GM23338 (cell line): ENCODE data around the gene SEMA7A. TPM values are rescaled to one million over a fixed set of nuclear protein-coding genes. Genes with fewer than 3 reads are reported as not detected.

Experiments
- ATAC-seq: fragments of 200-7000 bp; cut with Tn5 transposase; 3 replicates; pipeline ENCODE4 v1.9.1; 2020
- DNase-seq: peaks from one replicate; pipeline ENCODE4 v3.0.0-alpha.2; 2015; ENCODE audit warnings: low spot score
- H2AFZ ChIP-seq: fragments of 200-600 bp; sonication (generic); 2 replicates; pipeline ENCODE4 v1.8.0; 2016; ENCODE audit warnings: antibody characterized with exemption, mild to moderate bottlenecking, moderate library complexity
- H3F3A ChIP-seq: fragments of 200-600 bp; sonication (generic); replicated peaks from 2 replicates; pipeline ENCODE4 v1.8.0; 2017; ENCODE audit warnings: antibody characterized with exemption, mixed run types, low read depth
- H3K27ac ChIP-seq: fragments of 200-600 bp; sonication (generic); 2 replicates; pipeline ENCODE4 v1.6.1; 2016; ENCODE audit warnings: low read depth
- H3K27me3 ChIP-seq: fragments of 200-600 bp; sonication (generic); 2 replicates; pipeline ENCODE4 v1.8.0; 2016; ENCODE audit warnings: mild to moderate bottlenecking, mixed run types, moderate library complexity; ENCODE audit not compliant: insufficient read depth
- H3K36me3 ChIP-seq: fragments of 200-600 bp; sonication (generic); 2 replicates; pipeline ENCODE4 v1.8.0; 2016; ENCODE audit warnings: mild to moderate bottlenecking; ENCODE audit not compliant: insufficient read depth
- H3K4me1 ChIP-seq: fragments of 200-600 bp; sonication (generic); 2 replicates; pipeline ENCODE4 v1.8.0; 2016; ENCODE audit warnings: mild to moderate bottlenecking, moderate library complexity; ENCODE audit not compliant: insufficient read depth
- H3K4me2 ChIP-seq: fragments of 200-600 bp; sonication (generic); 2 replicates; pipeline ENCODE4 v1.7.1; 2017; ENCODE audit warnings: mixed run types
- H3K4me3 ChIP-seq: fragments of 200-600 bp; sonication (generic); 2 replicates; pipeline ENCODE4 v1.6.1; 2016; ENCODE audit warnings: mixed run types
- H3K79me2 ChIP-seq: fragments of 200-600 bp; sonication (generic); replicated peaks from 2 replicates; pipeline ENCODE4 v1.8.0; 2017; ENCODE audit warnings: mild to moderate bottlenecking; ENCODE audit not compliant: insufficient read depth
- H3K9me2 ChIP-seq: fragments of 200-600 bp; sonication (generic); 2 replicates; pipeline ENCODE4 v1.8.0; 2017; ENCODE audit not compliant: insufficient read depth
- H4K20me1 ChIP-seq: fragments of 200-600 bp; sonication (generic); replicated peaks from 2 replicates; pipeline ENCODE4 v1.8.0; 2017; ENCODE audit warnings: mild to moderate bottlenecking; ENCODE audit not compliant: insufficient read depth
- H3K27ac Mint-ChIP-seq: 2 replicates; pipeline ENCODE4 v1.8.0; 2020; ENCODE audit warnings: inconsistent platforms, mild to moderate bottlenecking, moderate library complexity, mixed read lengths
- H3K27me3 Mint-ChIP-seq: 3 replicates; pipeline ENCODE4 v1.8.0; 2022; ENCODE audit warnings: low read depth, mild to moderate bottlenecking, moderate library complexity, mixed read lengths, inconsistent platforms; ENCODE audit not compliant: insufficient read depth, poor library complexity
- H3K36me3 Mint-ChIP-seq: 3 replicates; pipeline ENCODE4 v1.8.0; 2021; ENCODE audit warnings: low read depth, mild to moderate bottlenecking, inconsistent platforms, moderate library complexity, mixed read lengths
- H3K4me1 Mint-ChIP-seq: 3 replicates; pipeline ENCODE4 v1.8.0; 2020; ENCODE audit warnings: mild to moderate bottlenecking, inconsistent platforms, mixed read lengths
- H3K4me3 Mint-ChIP-seq: 3 replicates; pipeline ENCODE4 v1.8.0; 2021; ENCODE audit warnings: moderate library complexity, mild to moderate bottlenecking, inconsistent platforms, mixed read lengths
- H3K9me3 Mint-ChIP-seq: 3 replicates; pipeline ENCODE4 v1.8.0; 2020; ENCODE audit warnings: moderate library complexity, mild to moderate bottlenecking, inconsistent platforms, mixed read lengths
- CREB1 ChIP-seq: fragments of 250-450 bp; sonication (Bioruptor Pico); IDR thresholded peaks from 2 replicates; pipeline ENCODE4 v1.5.0; 2020; ENCODE audit warnings: low read depth, mild to moderate bottlenecking, moderate library complexity
- CTCF ChIP-seq, 2 experiments: fragments of 200-600 bp in 1 of 2; sonication (generic) in 1 of 2; conservative IDR thresholded peaks; 2 replicates each; pipeline versions ENCODE4 v1.5.1 to v1.6.1; 2016 to 2017; ENCODE audit warnings: antibody characterized with exemption in 2 of 2, low read depth in 2 of 2, mild to moderate bottlenecking in 2 of 2, moderate library complexity in 1 of 2
- EZH2 ChIP-seq: fragments of 200-600 bp; sonication (generic); IDR thresholded peaks from one replicate; pipeline ENCODE4 v1.8.0; 2017; ENCODE audit warnings: antibody characterized with exemption, mild to moderate bottlenecking, low read depth; ENCODE audit not compliant: unreplicated experiment
- EZH2phosphoT487 ChIP-seq: fragments of 200-600 bp; sonication (generic); IDR thresholded peaks from one replicate; pipeline ENCODE4 v1.8.1; 2018; ENCODE audit warnings: antibody characterized with exemption; ENCODE audit not compliant: unreplicated experiment
- JUNB ChIP-seq: IDR thresholded peaks from one replicate; pipeline ENCODE4 v1.6.1; 2016; ENCODE audit warnings: antibody characterized with exemption; ENCODE audit not compliant: unreplicated experiment
- NANOG ChIP-seq: IDR thresholded peaks from 2 replicates; pipeline ENCODE4 v1.6.1; 2016; ENCODE audit warnings: antibody characterized with exemption, borderline replicate concordance
- POLR2AphosphoS5 ChIP-seq: IDR thresholded peaks from 2 replicates; pipeline ENCODE4 v1.6.1; 2016; ENCODE audit warnings: antibody characterized with exemption, low read depth
- REST ChIP-seq: IDR thresholded peaks from one replicate; pipeline ENCODE4 v1.6.1; 2018; ENCODE audit warnings: antibody characterized with exemption; ENCODE audit not compliant: unreplicated experiment
- STAT1 ChIP-seq: IDR thresholded peaks from one replicate; pipeline ENCODE4 v1.6.1; 2016; ENCODE audit warnings: antibody characterized with exemption; ENCODE audit not compliant: unreplicated experiment
- ZNF114 ChIP-seq: fragments of 250-450 bp; sonication (Bioruptor Pico); IDR thresholded peaks from 2 replicates; pipeline ENCODE4 v1.5.0; 2020; ENCODE audit warnings: mild to moderate bottlenecking, moderate library complexity
- ZNF331 ChIP-seq: fragments of 250-450 bp; sonication (Bioruptor Pico); IDR thresholded peaks from 2 replicates; pipeline ENCODE4 v1.5.0; 2020; ENCODE audit warnings: low read depth, mild to moderate bottlenecking, moderate library complexity
- polyA plus RNA-seq: library from polyadenylated mRNA; unstranded; fragments of >200 nt; fragmentation: Nextera tagmentation; extraction: Ambion mirVana; gene quantifications from 2 replicates; pipeline ENCODE4 v1.2.1, GENCODE V29; 2016
- total RNA-seq: library from RNA; depleted of rRNA; stranded (reverse); fragments of >200 nt; shearing (Covaris generic); gene quantifications from 2 replicates; pipeline ENCODE4 v1.2.3, GENCODE V29; 2014
- TF ChIP-seq, protein P1 (sequence below): IDR thresholded peaks from 2 replicates; pipeline ENCODE4 v1.6.1; 2016; ENCODE audit warnings: antibody characterized with exemption

Gene SEMA7A
- total and polyA plus RNA-seq, 2 experiments from 2014 or later, result 2.0 to 14.1 TPM

DNA sequence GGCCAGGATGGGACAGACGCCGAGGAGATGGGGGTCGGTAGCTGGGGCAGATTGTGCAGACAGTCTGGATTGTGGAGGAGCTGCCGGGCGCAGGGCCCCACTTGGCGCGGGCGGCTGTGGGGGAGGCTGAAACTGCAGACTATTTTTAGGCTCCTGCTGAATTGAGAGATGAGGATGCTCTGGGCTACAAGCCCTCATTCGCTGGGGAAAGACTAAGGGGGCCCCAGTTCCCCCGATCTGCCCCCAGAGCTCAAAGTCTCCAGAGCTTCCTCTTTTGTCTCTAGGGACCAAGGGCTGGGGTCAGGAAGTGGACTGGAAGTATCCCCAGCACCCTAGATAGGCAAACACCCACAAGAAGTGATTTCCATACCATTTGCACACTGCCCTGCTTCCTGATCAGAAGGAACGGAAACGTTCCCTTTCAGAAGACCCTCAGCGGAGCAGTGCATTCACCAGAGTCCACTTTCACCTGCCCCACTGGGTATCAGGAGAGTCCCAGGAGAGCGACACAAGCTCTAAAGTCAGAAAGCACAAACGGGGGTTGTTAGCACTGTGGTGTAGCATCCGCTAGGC, 29.7 kb downstream of the SEMA7A start (continued):
- no peak for TF ChIP-seq CTCF (conservative IDR thresholded peaks at IDR 0.05; ENCODE audit: low read depth in 2 of 2)
- no peak for TF ChIP-seq ZNF114
- no peak for TF ChIP-seq CREB1 (CRISPR knock-in tag)
- TF ChIP-seq POLR2AphosphoS5, result no peak
- no peak for TF ChIP-seq ZNF331 (CRISPR knock-in tag)
- TF ChIP-seq REST, result no peak
- no peak for TF ChIP-seq STAT1

DNA sequence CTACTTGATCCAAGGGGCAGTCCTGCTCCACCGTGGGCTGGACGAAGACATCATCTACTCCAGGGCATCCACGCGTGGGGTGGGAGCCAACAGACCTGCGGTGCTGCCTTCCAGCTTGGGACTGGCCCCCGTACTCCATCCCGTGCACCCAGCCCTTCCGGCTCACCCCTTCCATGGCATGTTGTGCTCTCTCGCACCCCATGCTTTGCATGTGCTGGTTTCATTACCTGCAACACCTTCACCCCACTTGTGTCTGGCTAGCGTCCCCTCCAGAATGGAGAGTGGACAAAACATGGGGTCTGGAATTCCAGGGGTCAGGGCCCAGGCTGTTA, 30.2 kb downstream of the SEMA7A start:
- H3K4me1 ChIP-seq, result peaks cover 9% of the 10 kb centered on the region; the same call in 1 of the 2 replicates
- Mint-ChIP-seq H3K4me3 (no peak overlapping the region; the same call in 2 of the 3 replicates), H3K9me3 (no peaks in the 10 kb centered on the region), H3K36me3 (no peaks in the 10 kb centered on the region), H3K27ac (no peak overlapping the region; the same call in 1 of the 2 replicates), H3K4me1 (peaks cover 26% of the 10 kb centered on the region), H3K27me3 (peaks cover 12% of the 10 kb centered on the region)
- no peak overlapping the region for H3K27ac ChIP-seq
- no peaks in the 10 kb centered on the region for H3K79me2 ChIP-seq
- H3K4me3 ChIP-seq, result no peak overlapping the region
- H3K27me3 ChIP-seq, result no peaks in the 10 kb centered on the region
- no peaks in the 10 kb centered on the region for H3K36me3 ChIP-seq
- DNase-seq, result no peak
- ATAC-seq, result no peak
- H3K4me2 ChIP-seq, result no peak overlapping the region
- no peaks in the 10 kb centered on the region for H4K20me1 ChIP-seq
- no peaks in the 10 kb centered on the region for H3F3A ChIP-seq
- no peak overlapping the region for H2AFZ ChIP-seq
- no peaks in the 10 kb centered on the region for H3K9me2 ChIP-seq
- TF ChIP-seq JUNB (no peak), ZNF114 (no peak), CREB1 (CRISPR knock-in tag) (no peak), POLR2AphosphoS5 (no peak), REST (no peak), CTCF (conservative IDR thresholded peaks at IDR 0.05; ENCODE audit: low read depth in 2 of 2) (no peak), EZH2 (no peak), ZNF331 (CRISPR knock-in tag) (no peak), NANOG (no peak), EZH2phosphoT487 (no peak)
- TF ChIP-seq, protein P1, sequence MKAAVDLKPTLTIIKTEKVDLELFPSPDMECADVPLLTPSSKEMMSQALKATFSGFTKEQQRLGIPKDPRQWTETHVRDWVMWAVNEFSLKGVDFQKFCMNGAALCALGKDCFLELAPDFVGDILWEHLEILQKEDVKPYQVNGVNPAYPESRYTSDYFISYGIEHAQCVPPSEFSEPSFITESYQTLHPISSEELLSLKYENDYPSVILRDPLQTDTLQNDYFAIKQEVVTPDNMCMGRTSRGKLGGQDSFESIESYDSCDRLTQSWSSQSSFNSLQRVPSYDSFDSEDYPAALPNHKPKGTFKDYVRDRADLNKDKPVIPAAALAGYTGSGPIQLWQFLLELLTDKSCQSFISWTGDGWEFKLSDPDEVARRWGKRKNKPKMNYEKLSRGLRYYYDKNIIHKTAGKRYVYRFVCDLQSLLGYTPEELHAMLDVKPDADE, result no peak
